COLO829 (cell line): ENCODE data around the gene NKTR.
A peak's percentile ranks its signal among the peaks of the same experiment; 100 is the strongest.

Source experiments
- DNase-seq: peaks from one replicate; pipeline ENCODE4 v3.0.0; 2012; ENCODE audit warnings: low spot score

NKTR gene

GRCh38 chr3:42682301-42683070 lies 82.0 kb downstream of the NKTR start:
- no peak for DNase-seq

- DNase-seq, result peak; percentile 93
Observed at GRCh38 chr3:42683875-42684598, 83.6 kb downstream of the NKTR start.

- no peak for DNase-seq
Observed at GRCh38 chr3:42684632-42685362, 84.3 kb downstream of the NKTR start.

- DNase-seq, result no peak
Observed at GRCh38 chr3:42685363-42685881, 84.9 kb downstream of the NKTR start, which contains the start of gene KLHL40. KLHL40 (plus strand) TSS chr3:42685537; CDS start chr3:42685619, 82 bp downstream.

- no peak for DNase-seq
Observed at GRCh38 chr3:42685891-42686820, 85.7 kb downstream of the NKTR start.

- DNase-seq, result no peak
Observed at GRCh38 chr3:42686832-42687650, 86.6 kb downstream of the NKTR start.

- no peak for DNase-seq
Observed at GRCh38 chr3:42688016-42688415, 87.5 kb downstream of the NKTR start.

- no peak for DNase-seq
Observed at GRCh38 chr3:42688487-42689420, 88.3 kb downstream of the NKTR start.

- no peak for DNase-seq
Observed at GRCh38 chr3:42689421-42690014, 89.0 kb downstream of the NKTR start.

- no peak for DNase-seq
Observed at GRCh38 chr3:42690191-42690590, 89.7 kb downstream of the NKTR start.

- DNase-seq, result no peak
Observed at GRCh38 chr3:42690766-42691680, 90.5 kb downstream of the NKTR start.

GRCh38 chr3:42691816-42692666 lies 91.6 kb downstream of the NKTR start:
- DNase-seq, result no peak

- DNase-seq, result no peak
Observed at GRCh38 chr3:42692667-42693529, 92.4 kb downstream of the NKTR start.

GRCh38 chr3:42693530-42693930 lies 93.0 kb downstream of the NKTR start:
- DNase-seq, result no peak

GRCh38 chr3:42694366-42694765 lies 93.9 kb downstream of the NKTR start:
- no peak for DNase-seq
